Caco-2 (cell line): ENCODE measurements around the gene CNGA3. TPM values are rescaled to one million over a fixed set of nuclear protein-coding genes. Genes with fewer than 3 reads are reported as not detected.

Experiments
- BruUV-seq: library from RNA; stranded (reverse); fragments of 400-500 nt; replicated peaks from 2 replicates; lab custom pipeline; 2021; lab: Mats Ljungman, UMichigan
- CTCF ChIA-PET: fragments of 300-600 bp; sonication (Branson Sonifier 250); formaldehyde crosslinking; loops from one replicate; lab custom pipeline; 2022; ENCODE audit warnings: antibody characterized with exemption; lab: Charles Lee
- POLR2A ChIA-PET: fragments of 300-600 bp; sonication (Branson Sonifier 250); formaldehyde crosslinking; loops from one replicate; lab custom pipeline; 2022; ENCODE audit warnings: antibody characterized with exemption; lab: Charles Lee
- DNase-seq, 2 experiments: peaks; one replicate each; pipeline versions ENCODE4 v3.0.0 to v3.0.0-alpha.2; 2020 to 2022
- H3K27me3 ChIP-seq: replicated peaks from 2 replicates; pipeline ENCODE4 v1.6.0; 2011; ENCODE audit warnings: low read length; ENCODE audit not compliant: control insufficient read depth, insufficient read depth
- H3K36me3 ChIP-seq: 2 replicates; pipeline ENCODE4 v1.5.1; 2011; ENCODE audit warnings: low read length; ENCODE audit not compliant: control insufficient read depth, insufficient read depth
- H3K4me1 ChIP-seq: fragments of 250-450 bp; sonication (Bioruptor Pico); 2 replicates; pipeline ENCODE4 v1.5.1; 2020; ENCODE audit warnings: mild to moderate bottlenecking
- H3K4me3 ChIP-seq: 2 replicates; pipeline ENCODE4 v1.5.1; 2011; ENCODE audit warnings: low read depth, mild to moderate bottlenecking, control low read depth, low read length
- H3K9me3 ChIP-seq: fragments of 250-450 bp; sonication (Bioruptor Pico); 2 replicates; pipeline ENCODE4 v1.5.1; 2020; ENCODE audit warnings: mild to moderate bottlenecking, moderate library complexity
- H3K27ac Mint-ChIP-seq: one replicate; pipeline ENCODE4 v1.8.0; 2022; ENCODE audit warnings: mixed read lengths; ENCODE audit not compliant: unreplicated experiment
- H3K27me3 Mint-ChIP-seq: one replicate; pipeline ENCODE4 v1.8.0; 2022; ENCODE audit warnings: mixed read lengths; ENCODE audit not compliant: insufficient read depth, unreplicated experiment
- H3K36me3 Mint-ChIP-seq: one replicate; pipeline ENCODE4 v1.8.0; 2022; ENCODE audit warnings: mild to moderate bottlenecking, mixed read lengths; ENCODE audit not compliant: insufficient read depth, unreplicated experiment
- H3K4me1 Mint-ChIP-seq: one replicate; pipeline ENCODE4 v1.8.0; 2022; ENCODE audit warnings: low read depth, mixed read lengths; ENCODE audit not compliant: unreplicated experiment
- H3K4me3 Mint-ChIP-seq: one replicate; pipeline ENCODE4 v1.8.0; 2022; ENCODE audit warnings: mild to moderate bottlenecking, moderate library complexity, mixed read lengths; ENCODE audit not compliant: unreplicated experiment
- H3K9me3 Mint-ChIP-seq: one replicate; pipeline ENCODE4 v1.8.0; 2022; ENCODE audit warnings: mixed read lengths; ENCODE audit not compliant: unreplicated experiment
- CTCF ChIP-seq, 2 experiments: fragments of 200-600 bp in 1 of 2; IDR thresholded peaks; 1 replicate in 1 of 2; 2 replicates in 1 of 2; pipeline versions ENCODE4 v1.5.1 to v1.8.0; 2011 to 2022; ENCODE audit warnings: antibody characterized with exemption in 1 of 2, control low read depth in 1 of 2, inconsistent platforms in 1 of 2, low read depth in 1 of 2, low read length in 1 of 2, mild to moderate bottlenecking in 1 of 2, moderate library complexity in 1 of 2; ENCODE audit not compliant: insufficient read depth in 1 of 2, severe bottlenecking in 1 of 2, unreplicated experiment in 1 of 2
- intact Hi-C: fragments of 100-400 bp; cut with micrococcal nuclease; formaldehyde crosslinking; loops from one replicate; pipeline ENCODE4 v1.10.0; 2022; ENCODE audit not compliant: unreplicated experiment
- total RNA-seq: library from RNA; stranded (reverse); gene quantifications from 2 replicates; pipeline ENCODE4 v1.2.3, GENCODE V29; 2022

CNGA3 gene
- total RNA-seq, 1 experiment from 2014 or later, result not detected

GRCh38 chr2:98357849-98358248, 11.6 kb downstream of the CNGA3 start:
- POLR2A ChIA-PET, result no interaction called here
- Mint-ChIP-seq H3K36me3 (no peaks in the 10 kb centered on the region), H3K4me1 (peaks cover 21% of the 10 kb centered on the region)

GRCh38 chr2:98359986-98360385, 13.7 kb downstream of the CNGA3 start:
- Mint-ChIP-seq H3K27ac (no peak overlapping the region), H3K4me3 (no peak overlapping the region), H3K4me1 (peaks cover 21% of the 10 kb centered on the region), H3K9me3 (no peaks in the 10 kb centered on the region), H3K27me3 (no peaks in the 10 kb centered on the region), H3K36me3 (no peaks in the 10 kb centered on the region)
- BruUV-seq, result no TSS peak
- DNase-seq, result no peak
- Histone ChIP-seq H3K36me3 (no peaks in the 10 kb centered on the region), H3K9me3 (0 out of 2 replicates have a peak, but pooled peaks cover 2% of the 10 kb centered on the region), H3K27me3 (no peaks in the 10 kb centered on the region), H3K4me1 (no peaks in the 10 kb centered on the region), H3K4me3 (no peak overlapping the region)
- TF ChIP-seq CTCF (IDR thresholded peaks at IDR 0.05; ENCODE audit: insufficient read depth in 1 of 2, low read depth in 1 of 2, low read length in 1 of 2, severe bottlenecking in 1 of 2, unreplicated experiment in 1 of 2), result no peak
- ChIA-PET CTCF (interaction anchor here (0.6 kb wide), 1 partner anchor 183 kb away, joined by 5 read pairs; no protein-coding TSS in a partner anchor), POLR2A (no interaction called here)
- intact Hi-C loops, result no loop called here

More at GRCh38 chr2:98357849-98358248, 11.6 kb downstream of the CNGA3 start:
- Mint-ChIP-seq H3K4me3 (no peak overlapping the region), H3K27me3 (no peaks in the 10 kb centered on the region), H3K9me3 (no peaks in the 10 kb centered on the region), H3K27ac (no peak overlapping the region)
- TF ChIP-seq CTCF (IDR thresholded peaks at IDR 0.05; ENCODE audit: insufficient read depth in 1 of 2, low read depth in 1 of 2, low read length in 1 of 2, severe bottlenecking in 1 of 2, unreplicated experiment in 1 of 2), result no peak
- BruUV-seq, result no TSS peak
- H3K4me1 ChIP-seq, result no peaks in the 10 kb centered on the region
- no peaks in the 10 kb centered on the region for H3K36me3 ChIP-seq
- intact Hi-C loops, result no loop called here
- DNase-seq, result no peak
- H3K27me3 ChIP-seq, result no peaks in the 10 kb centered on the region
- CTCF ChIA-PET, result no interaction called here
- H3K4me3 ChIP-seq, result no peak overlapping the region
- H3K9me3 ChIP-seq, result 0 out of 2 replicates have a peak, but pooled peaks cover under 1% of the 10 kb centered on the region

GRCh38 chr2:98367721-98368120, 21.5 kb downstream of the CNGA3 start:
- Histone ChIP-seq H3K4me3 (no peak overlapping the region), H3K4me1 (no peaks in the 10 kb centered on the region), H3K36me3 (no peaks in the 10 kb centered on the region), H3K27me3 (no peaks in the 10 kb centered on the region), H3K9me3 (peaks cover 20% of the 10 kb centered on the region)
- Mint-ChIP-seq H3K4me1 (no peaks in the 10 kb centered on the region), H3K27ac (no peak overlapping the region), H3K9me3 (peaks cover 11% of the 10 kb centered on the region), H3K36me3 (no peaks in the 10 kb centered on the region), H3K4me3 (no peak overlapping the region), H3K27me3 (no peaks in the 10 kb centered on the region)
- no peak for DNase-seq
- TF ChIP-seq CTCF (IDR thresholded peaks at IDR 0.05; ENCODE audit: insufficient read depth in 1 of 2, low read depth in 1 of 2, low read length in 1 of 2, severe bottlenecking in 1 of 2, unreplicated experiment in 1 of 2), result no peak
- CTCF ChIA-PET, result no interaction called here
- BruUV-seq, result no TSS peak
- intact Hi-C loops, result no loop called here
- POLR2A ChIA-PET, result no interaction called here
